H9 (cell line): Measurements from ENCODE around the gene BORCS6. TPM values are rescaled to one million over a fixed set of nuclear protein-coding genes. Genes with fewer than 3 reads are reported as not detected.
A peak's percentile ranks its signal among the peaks of the same experiment; 100 is the strongest.

Source experiments
- DNase-seq: peaks from one replicate; pipeline ENCODE4 v3.0.0-alpha.2; 2017
- H2AFZ ChIP-seq: one replicate; pipeline ENCODE4 v1.6.1; 2013; ENCODE audit warnings: mild to moderate bottlenecking, low read length, control low read depth, moderate library complexity
- H2AK5ac ChIP-seq: 2 replicates; pipeline ENCODE4 v1.6.1; 2013; ENCODE audit warnings: low read length, control low read depth, mixed read lengths; ENCODE audit not compliant: insufficient read length
- H2BK120ac ChIP-seq: one replicate; pipeline ENCODE4 v1.6.1; 2013; ENCODE audit warnings: low read depth, mild to moderate bottlenecking, low read length, control low read depth, inconsistent platforms; ENCODE audit not compliant: poor library complexity, severe bottlenecking
- H2BK12ac ChIP-seq: 2 replicates; pipeline ENCODE4 v1.6.1; 2013; ENCODE audit warnings: low read length, control low read depth, mixed read lengths, low read depth; ENCODE audit not compliant: insufficient read length
- H2BK15ac ChIP-seq: 2 replicates; pipeline ENCODE4 v1.6.1; 2013; ENCODE audit warnings: low read depth, low read length, control low read depth
- H2BK20ac ChIP-seq: one replicate; pipeline ENCODE4 v1.6.1; 2013; ENCODE audit warnings: low read depth, mild to moderate bottlenecking, low read length, control low read depth, inconsistent platforms; ENCODE audit not compliant: poor library complexity, severe bottlenecking
- H2BK5ac ChIP-seq: 2 replicates; pipeline ENCODE4 v1.6.1; 2013; ENCODE audit warnings: low read length, control low read depth, mixed read lengths; ENCODE audit not compliant: insufficient read length
- H3K14ac ChIP-seq: 2 replicates; pipeline ENCODE4 v1.6.1; 2013; ENCODE audit warnings: low read length, control low read depth; ENCODE audit not compliant: insufficient read depth
- H3K18ac ChIP-seq: 2 replicates; pipeline ENCODE4 v1.6.1; 2013; ENCODE audit warnings: low read depth, mild to moderate bottlenecking, mixed read lengths, low read length, control low read depth; ENCODE audit not compliant: insufficient read length
- H3K23ac ChIP-seq: 2 replicates; pipeline ENCODE4 v1.6.1; 2013; ENCODE audit warnings: low read length, control low read depth, mixed read lengths, low read depth; ENCODE audit not compliant: insufficient read length
- H3K23me2 ChIP-seq: 2 replicates; pipeline ENCODE4 v1.6.1; 2013; ENCODE audit warnings: low read depth, mild to moderate bottlenecking, mixed read lengths, low read length, control low read depth; ENCODE audit not compliant: insufficient read length, poor library complexity, severe bottlenecking
- H3K27ac ChIP-seq: 2 replicates; pipeline ENCODE4 v1.5.1; 2013; ENCODE audit warnings: low read length, control low read depth, mixed read lengths, low read depth; ENCODE audit not compliant: insufficient read length
- H3K27me3 ChIP-seq: 2 replicates; pipeline ENCODE4 v1.6.1; 2013; ENCODE audit warnings: low read length, control low read depth, inconsistent platforms; ENCODE audit not compliant: insufficient read depth
- H3K4ac ChIP-seq: 2 replicates; pipeline ENCODE4 v1.6.1; 2013; ENCODE audit warnings: low read depth, mild to moderate bottlenecking, control low read depth, inconsistent platforms, low read length, moderate library complexity
- H3K4me1 ChIP-seq: 2 replicates; pipeline ENCODE4 v1.6.1; 2013; ENCODE audit warnings: low read length, control low read depth, inconsistent platforms; ENCODE audit not compliant: insufficient read depth
- H3K4me2 ChIP-seq: 2 replicates; pipeline ENCODE4 v1.6.1; 2013; ENCODE audit warnings: low read length, control low read depth, mixed read lengths; ENCODE audit not compliant: insufficient read length, insufficient read depth
- H3K56ac ChIP-seq: 2 replicates; pipeline ENCODE4 v1.6.1; 2013; ENCODE audit warnings: low read depth, mild to moderate bottlenecking, mixed read lengths, low read length, control low read depth; ENCODE audit not compliant: insufficient read length
- H3K79me1 ChIP-seq: 2 replicates; pipeline ENCODE4 v1.6.1; 2013; ENCODE audit warnings: low read depth, mild to moderate bottlenecking, moderate library complexity, low read length, control low read depth, inconsistent platforms; ENCODE audit not compliant: insufficient read depth, poor library complexity, severe bottlenecking
- H3K79me2 ChIP-seq: 2 replicates; pipeline ENCODE4 v1.6.1; 2013; ENCODE audit warnings: low read length, control low read depth, inconsistent platforms; ENCODE audit not compliant: insufficient read depth
- H3K9ac ChIP-seq: 2 replicates; pipeline ENCODE4 v1.6.1; 2013; ENCODE audit warnings: low read length, control low read depth, mixed read lengths; ENCODE audit not compliant: insufficient read length; ENCODE audit errors: extremely low read depth
- H3K9me3 ChIP-seq: one replicate; pipeline ENCODE4 v1.6.1; 2013; ENCODE audit warnings: low read depth, low read length, inconsistent platforms; ENCODE audit not compliant: control insufficient read depth
- H3T11ph ChIP-seq: one replicate; pipeline ENCODE4 v1.6.1; 2013; ENCODE audit warnings: mild to moderate bottlenecking, low read length, control low read depth, inconsistent platforms
- H4K20me1 ChIP-seq: one replicate; pipeline ENCODE4 v1.6.1; 2013; ENCODE audit not compliant: control insufficient read depth, insufficient read length, insufficient read depth
- H4K5ac ChIP-seq: 2 replicates; pipeline ENCODE4 v1.6.1; 2013; ENCODE audit warnings: low read depth, mild to moderate bottlenecking, mixed read lengths, low read length, control low read depth; ENCODE audit not compliant: insufficient read length
- H4K8ac ChIP-seq: replicated peaks from 2 replicates; pipeline ENCODE4 v1.6.1; 2013; ENCODE audit warnings: low read length, control low read depth, mixed read lengths, low read depth; ENCODE audit not compliant: insufficient read length
- H4K91ac ChIP-seq: 2 replicates; pipeline ENCODE4 v1.6.1; 2013; ENCODE audit warnings: low read depth, mild to moderate bottlenecking, moderate library complexity, mixed read lengths, low read length, control low read depth; ENCODE audit not compliant: insufficient read length
- H3K27ac Mint-ChIP-seq, 3 experiments: 2 replicates in 2 of 3; 3 replicates in 1 of 3; pipeline ENCODE4 v1.8.0; 2020 to 2021; ENCODE audit warnings: mixed read lengths in 3 of 3, mild to moderate bottlenecking in 1 of 3, moderate library complexity in 1 of 3
- H3K27me3 Mint-ChIP-seq: 2 replicates; pipeline ENCODE4 v1.8.0; 2021; ENCODE audit warnings: low read depth, mild to moderate bottlenecking, moderate library complexity, mixed read lengths
- H3K36me3 Mint-ChIP-seq, 3 experiments: 2 replicates in 2 of 3; 3 replicates in 1 of 3; pipeline ENCODE4 v1.8.0; 2020 to 2021; ENCODE audit warnings: low read depth in 3 of 3, mixed read lengths in 3 of 3; ENCODE audit not compliant: insufficient read depth in 1 of 3
- H3K4me1 Mint-ChIP-seq, 2 experiments: 2 replicates each; pipeline ENCODE4 v1.8.0; 2020; ENCODE audit warnings: mixed read lengths in 2 of 2
- H3K4me3 Mint-ChIP-seq, 2 experiments: 2 replicates in 1 of 2; 3 replicates in 1 of 2; pipeline ENCODE4 v1.8.0; 2020 to 2021; ENCODE audit warnings: mild to moderate bottlenecking in 2 of 2, mixed read lengths in 2 of 2, moderate library complexity in 1 of 2
- H3K9me3 Mint-ChIP-seq, 2 experiments: 2 replicates in 1 of 2; 3 replicates in 1 of 2; pipeline ENCODE4 v1.8.0; 2020; ENCODE audit warnings: mild to moderate bottlenecking in 2 of 2, mixed read lengths in 2 of 2, moderate library complexity in 1 of 2
- WGBS: extraction: QIAGEN DNeasy Blood & Tissue Kit; methylation state at CpG from one replicate; pipeline ENCODE4 v1.1.7; 2013; ENCODE audit warnings: missing lambda C conversion rate, low lambda C conversion rate, mixed read lengths; ENCODE audit not compliant: insufficient read length; ENCODE audit errors: extremely low coverage; 5-methylcytosine and 5-hydroxymethylcytosine counted together
- total RNA-seq: library from RNA; stranded (reverse); gene quantifications from 2 replicates; pipeline ENCODE4 v1.2.1, GENCODE V29; 2021
- TF ChIP-seq, protein P1 (sequence below): fragments of 200-600 bp; sonication (generic); conservative IDR thresholded peaks from 3 replicates; pipeline ENCODE4 v1.8.0; 2021; ENCODE audit warnings: antibody characterized with exemption, mild to moderate bottlenecking

Gene BORCS6
- total RNA-seq, 1 experiment from 2014 or later, result 3.1 TPM

DNA sequence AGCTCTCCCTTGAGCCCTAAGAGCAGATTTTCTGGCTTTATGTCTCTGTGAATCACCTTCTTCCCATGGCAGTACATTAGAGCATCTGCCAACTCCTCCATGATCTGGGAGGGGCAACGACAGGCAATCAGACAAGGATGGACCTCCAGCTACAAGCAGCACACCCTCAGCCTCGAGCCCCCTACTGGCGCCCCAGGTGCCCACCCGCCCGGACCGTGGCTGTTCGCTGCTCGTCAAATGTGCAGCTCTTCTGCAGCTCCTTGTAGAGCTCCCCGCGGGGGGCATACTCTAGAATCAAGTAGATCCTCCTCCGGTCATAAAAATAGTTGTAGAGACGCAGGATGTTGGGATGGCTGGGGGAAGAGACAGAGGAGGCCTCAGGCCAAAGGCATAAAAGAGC is 16.6 kb upstream of the BORCS6 start:
- TF ChIP-seq, protein P1, sequence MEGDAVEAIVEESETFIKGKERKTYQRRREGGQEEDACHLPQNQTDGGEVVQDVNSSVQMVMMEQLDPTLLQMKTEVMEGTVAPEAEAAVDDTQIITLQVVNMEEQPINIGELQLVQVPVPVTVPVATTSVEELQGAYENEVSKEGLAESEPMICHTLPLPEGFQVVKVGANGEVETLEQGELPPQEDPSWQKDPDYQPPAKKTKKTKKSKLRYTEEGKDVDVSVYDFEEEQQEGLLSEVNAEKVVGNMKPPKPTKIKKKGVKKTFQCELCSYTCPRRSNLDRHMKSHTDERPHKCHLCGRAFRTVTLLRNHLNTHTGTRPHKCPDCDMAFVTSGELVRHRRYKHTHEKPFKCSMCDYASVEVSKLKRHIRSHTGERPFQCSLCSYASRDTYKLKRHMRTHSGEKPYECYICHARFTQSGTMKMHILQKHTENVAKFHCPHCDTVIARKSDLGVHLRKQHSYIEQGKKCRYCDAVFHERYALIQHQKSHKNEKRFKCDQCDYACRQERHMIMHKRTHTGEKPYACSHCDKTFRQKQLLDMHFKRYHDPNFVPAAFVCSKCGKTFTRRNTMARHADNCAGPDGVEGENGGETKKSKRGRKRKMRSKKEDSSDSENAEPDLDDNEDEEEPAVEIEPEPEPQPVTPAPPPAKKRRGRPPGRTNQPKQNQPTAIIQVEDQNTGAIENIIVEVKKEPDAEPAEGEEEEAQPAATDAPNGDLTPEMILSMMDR, result no peak
- no CpG with 5 or more reads among the region's 12 CpGs for WGBS
- no peak overlapping the region for H2AFZ ChIP-seq
- peaks cover 10 to 18% of the 10 kb centered on the region in 2 experiments for H3K4me1 Mint-ChIP-seq
- H3K4ac ChIP-seq, result no peak overlapping the region
- H4K91ac ChIP-seq, result no peak overlapping the region
- H3K18ac ChIP-seq, result no peak overlapping the region
- H3K9ac ChIP-seq, result no peak overlapping the region
- H3K56ac ChIP-seq, result no peak overlapping the region
- H4K8ac ChIP-seq, result no peak overlapping the region
- H3T11ph ChIP-seq, result no peak overlapping the region
- H3K23me2 ChIP-seq, result peaks cover 4% of the 10 kb centered on the region
- H3K27ac Mint-ChIP-seq, result peak overlapping the region in 2 of 3 experiments; percentile 49 to 55; a peak in 2 of 7 replicates
- H3K27me3 Mint-ChIP-seq, result peaks cover 2% of the 10 kb centered on the region; the same call in 1 of the 2 replicates
- no peaks in the 10 kb centered on the region for H3K9me3 Mint-ChIP-seq
- H3K4me3 Mint-ChIP-seq, result peak overlapping the region in 1 of 2 experiments; percentile 46; a peak in 1 of 5 replicates
- H3K9me3 ChIP-seq, result no peaks in the 10 kb centered on the region
- no peaks in the 10 kb centered on the region for H3K27me3 ChIP-seq
- no peaks in the 10 kb centered on the region for H3K4me1 ChIP-seq
- H3K36me3 Mint-ChIP-seq, result peaks cover 48 to 51% (median 50%) of the 10 kb centered on the region in 3 experiments
- H4K20me1 ChIP-seq, result no peaks in the 10 kb centered on the region
- H2BK20ac ChIP-seq, result no peak overlapping the region
- no peak overlapping the region for H4K5ac ChIP-seq
- no peak for DNase-seq
- peaks cover 3% of the 10 kb centered on the region for H3K79me1 ChIP-seq
- no peak overlapping the region for H3K14ac ChIP-seq
- no peak overlapping the region for H2BK15ac ChIP-seq
- H2AK5ac ChIP-seq, result no peak overlapping the region
- H3K23ac ChIP-seq, result no peak overlapping the region
- no peak overlapping the region for H2BK120ac ChIP-seq
- no peak overlapping the region for H2BK12ac ChIP-seq
- H2BK5ac ChIP-seq, result no peak overlapping the region
- no peak overlapping the region for H3K27ac ChIP-seq
- H3K4me2 ChIP-seq, result no peak overlapping the region
- H3K79me2 ChIP-seq, result peaks cover 4% of the 10 kb centered on the region; the same call in 1 of the 2 replicates
